Natural killer cell (primary cell): Measurements from ENCODE around the gene CAPN5. TPM values are rescaled to one million over a fixed set of nuclear protein-coding genes. Genes with fewer than 3 reads are reported as not detected.

Experiments
- ATAC-seq, 3 donors: fragments of 150-1000 bp in 2 of 3; fragments of 200-7000 bp in 1 of 3; cut with Tn5 transposase; 1 replicate in 1 of 3; 2 replicates in 2 of 3; pipeline ENCODE4 v1.10.0; 2021; ENCODE audit warnings: mild to moderate bottlenecking in 2 of 3, moderate library complexity in 2 of 3
- DNase-seq, 2 donors: peaks; one replicate each; pipeline versions ENCODE4 v3.0.0 to v3.0.0-alpha.2; 2013 to 2021; ENCODE audit warnings: mixed read lengths in 1 of 2
- H3K27ac ChIP-seq: one replicate; pipeline ENCODE4 v1.5.1; 2013; ENCODE audit warnings: mild to moderate bottlenecking, low read length
- H3K27me3 ChIP-seq: one replicate; pipeline ENCODE4 v1.6.1; 2013; ENCODE audit warnings: low read length; ENCODE audit not compliant: control insufficient read depth, insufficient read depth
- H3K36me3 ChIP-seq: one replicate; pipeline ENCODE4 v1.6.1; 2013; ENCODE audit warnings: low read length; ENCODE audit not compliant: control insufficient read depth, insufficient read depth
- H3K4me1 ChIP-seq: one replicate; pipeline ENCODE4 v1.6.1; 2013; ENCODE audit warnings: low read length; ENCODE audit not compliant: control insufficient read depth, insufficient read depth
- H3K4me3 ChIP-seq: one replicate; pipeline ENCODE4 v1.5.1; 2013; ENCODE audit warnings: low read length
- H3K9me3 ChIP-seq: one replicate; pipeline ENCODE4 v1.6.1; 2013; ENCODE audit warnings: low read length; ENCODE audit not compliant: control insufficient read depth, insufficient read depth
- H3K27ac Mint-ChIP-seq, 2 donors: one replicate each; pipeline ENCODE4 v1.8.0; 2022; ENCODE audit warnings: mild to moderate bottlenecking in 2 of 2, mixed read lengths in 2 of 2, moderate library complexity in 1 of 2
- H3K27me3 Mint-ChIP-seq, 2 donors: one replicate each; pipeline ENCODE4 v1.8.0; 2022; ENCODE audit warnings: low read depth in 2 of 2, mixed read lengths in 2 of 2
- H3K36me3 Mint-ChIP-seq: one replicate; pipeline ENCODE4 v1.8.0; 2022; ENCODE audit warnings: mixed read lengths
- H3K4me1 Mint-ChIP-seq, 2 donors: one replicate each; pipeline ENCODE4 v1.8.0; 2022; ENCODE audit warnings: mixed read lengths in 2 of 2
- H3K4me3 Mint-ChIP-seq: one replicate; pipeline ENCODE4 v1.8.0; 2022; ENCODE audit warnings: mild to moderate bottlenecking, moderate library complexity, mixed read lengths
- H3K9me3 Mint-ChIP-seq, 2 donors: one replicate each; pipeline ENCODE4 v1.8.0; 2022; ENCODE audit warnings: mixed read lengths in 2 of 2
- CTCF ChIP-seq: fragments of 200-600 bp; IDR thresholded peaks from one replicate; pipeline ENCODE4 v1.8.0; 2022; ENCODE audit warnings: antibody characterized with exemption
- WGBS: methylation state at CpG from one replicate; pipeline ENCODE4 v1.1.7; 2013; ENCODE audit warnings: missing lambda C conversion rate; ENCODE audit not compliant: insufficient coverage; 5-methylcytosine and 5-hydroxymethylcytosine counted together
- intact Hi-C: fragments of 100-400 bp; cut with micrococcal nuclease; formaldehyde crosslinking; loops from one replicate; pipeline ENCODE4 v1.14.2; 2022
- total RNA-seq, 4 donors: library from RNA; stranded (reverse); fragments of 120-200 nt in 1 of 4; gene quantifications; one replicate each; pipeline versions ENCODE4 v1.2.3 to v1.2.4, GENCODE V29; 2013 to 2022

CAPN5 gene
- total RNA-seq, 3 donors from 2014 or later (not counting 1 experiment from before 2014, with no cell fraction given) = 32.3 to 34.5 (median 34.3) TPM

- no peaks in the 10 kb centered on the region for H3K4me1 Mint-ChIP-seq
- no peaks in the 10 kb centered on the region for H3K4me1 ChIP-seq
- H3K27me3 ChIP-seq = no peaks in the 10 kb centered on the region
- ATAC-seq (no peak), DNase-seq (no peak)
- intact Hi-C loops = no loop called here
- 93% methylated on average over 5 of the region's 5 CpGs for WGBS
- H3K27me3 Mint-ChIP-seq = peaks cover 0 to 8% of the 10 kb centered on the region in 2 donors
- no peak overlapping the region for H3K27ac ChIP-seq
- H3K36me3 Mint-ChIP-seq = no peaks in the 10 kb centered on the region
- H3K4me3 Mint-ChIP-seq = no peak overlapping the region
- H3K9me3 Mint-ChIP-seq = peaks cover 2 to 3% of the 10 kb centered on the region in 2 donors
- H3K9me3 ChIP-seq = peaks cover 14% of the 10 kb centered on the region
- no peak overlapping the region for H3K27ac Mint-ChIP-seq
- no peaks in the 10 kb centered on the region for H3K36me3 ChIP-seq
- no peak overlapping the region for H3K4me3 ChIP-seq
- TF ChIP-seq CTCF = no peak
Observed at GRCh38 chr11:77055913-77056312, 10.9 kb upstream of the CAPN5 start.

- H3K27me3 Mint-ChIP-seq = peaks cover 0 to 9% of the 10 kb centered on the region in 2 donors
- no peak for TF ChIP-seq CTCF
- WGBS = 96% methylated on average over 2 of the region's 3 CpGs
- peaks cover 16% of the 10 kb centered on the region for H3K9me3 ChIP-seq
- H3K27ac ChIP-seq = no peak overlapping the region
- no peak overlapping the region for H3K4me3 ChIP-seq
- peaks cover 2 to 3% of the 10 kb centered on the region in 2 donors for H3K9me3 Mint-ChIP-seq
- H3K27ac Mint-ChIP-seq = no peak overlapping the region
- no peaks in the 10 kb centered on the region for H3K27me3 ChIP-seq
- no peaks in the 10 kb centered on the region for H3K4me1 ChIP-seq
- no peaks in the 10 kb centered on the region for H3K36me3 Mint-ChIP-seq
- H3K4me1 Mint-ChIP-seq = no peaks in the 10 kb centered on the region
- no peak overlapping the region for H3K4me3 Mint-ChIP-seq
- no peak for ATAC-seq
- no peaks in the 10 kb centered on the region for H3K36me3 ChIP-seq
- no peak for DNase-seq
- intact Hi-C loops = no loop called here
Observed at GRCh38 chr11:77056814-77057402, 9.9 kb upstream of the CAPN5 start.

- Histone ChIP-seq H3K36me3 (no peaks in the 10 kb centered on the region), H3K4me1 (no peaks in the 10 kb centered on the region), H3K27ac (no peak overlapping the region), H3K9me3 (peaks cover 16% of the 10 kb centered on the region), H3K27me3 (no peaks in the 10 kb centered on the region), H3K4me3 (no peak overlapping the region)
- Mint-ChIP-seq H3K27me3 (peaks cover 0 to 18% of the 10 kb centered on the region in 2 donors), H3K4me3 (no peak overlapping the region), H3K4me1 (no peaks in the 10 kb centered on the region), H3K27ac (no peak overlapping the region), H3K9me3 (peaks cover 2 to 3% of the 10 kb centered on the region in 2 donors), H3K36me3 (no peaks in the 10 kb centered on the region)
- intact Hi-C loops = no loop called here
- no peak for DNase-seq
- no peak for ATAC-seq
- TF ChIP-seq CTCF = no peak
- 73% methylated on average over 9 of the region's 9 CpGs for WGBS
Observed at GRCh38 chr11:77057938-77058474, 8.8 kb upstream of the CAPN5 start.

- peaks cover 16% of the 10 kb centered on the region for H3K9me3 ChIP-seq
- TF ChIP-seq CTCF = no peak
- Mint-ChIP-seq H3K36me3 (no peaks in the 10 kb centered on the region), H3K27me3 (peaks cover 0 to 18% of the 10 kb centered on the region in 2 donors), H3K4me3 (no peak overlapping the region), H3K9me3 (peaks cover 2 to 3% of the 10 kb centered on the region in 2 donors), H3K27ac (no peak overlapping the region), H3K4me1 (no peaks in the 10 kb centered on the region)
- no peaks in the 10 kb centered on the region for H3K27me3 ChIP-seq
- no peak overlapping the region for H3K4me3 ChIP-seq
- no peaks in the 10 kb centered on the region for H3K36me3 ChIP-seq
- 78% methylated on average over 2 of the region's 2 CpGs for WGBS
- intact Hi-C loops = no loop called here
- H3K27ac ChIP-seq = no peak overlapping the region
- DNase-seq (no peak), ATAC-seq (no peak)
- no peaks in the 10 kb centered on the region for H3K4me1 ChIP-seq
Observed at GRCh38 chr11:77058900-77059299, 7.9 kb upstream of the CAPN5 start.
